Measurements from ENCODE around the gene MAP2K7. TPM values are rescaled to one million over a fixed set of nuclear protein-coding genes. Genes with fewer than 3 reads are reported as not detected.

MAP2K7 gene
- total RNA-seq, 4 donors from 2014 or later, result 11.9 to 125 (median 20.9) TPM

GRCh38 chr19:7859831-7860713 is 43.6 kb upstream of the MAP2K7 start:
- intact Hi-C loops (cut with DNase I; ENCODE audit: low total_unique reads), result no loop called here
- no peak for TF ChIP-seq EP300 (IDR thresholded peaks at IDR 0.05; ENCODE audit: low read depth)
- TF ChIP-seq POLR2A (IDR thresholded peaks at IDR 0.05), result no peak
- no peak for TF ChIP-seq CTCF (IDR thresholded peaks at IDR 0.05)
- no peak for TF ChIP-seq POLR2AphosphoS5 (IDR thresholded peaks at IDR 0.05)
- Histone ChIP-seq H3K9me3 (no peaks in the 10 kb centered on the region), H3K4me3 (no peak overlapping the region), H3K27ac (no peak overlapping the region), H3K4me1 (peaks cover 9 to 28% (median 17%) of the 10 kb centered on the region in 4 donors), H3K27me3 (peaks cover 59% of the 10 kb centered on the region), H3K36me3 (no peaks in the 10 kb centered on the region)
- WGBS, 2 donors (ENCODE audit: low coverage in 1 of 2), result 92% methylated on average over 21 of the region's 22 CpGs; no CpG with 5 or more reads in 1 of the 2 donors
- no peak for DNase-seq
- in situ Hi-C loops (cut with MboI; ENCODE audit: low pct_ligation_motif_present in 1 of 4, low pct_unique_long_range_greater_than_20kb in 1 of 4, low sequenced_read_pairs in 3 of 4), result no loop called here

GRCh38 chr19:7860714-7861618 is 42.7 kb upstream of the MAP2K7 start:
- no peaks in the 10 kb centered on the region for H3K9me3 ChIP-seq
- peaks cover 9 to 28% (median 19%) of the 10 kb centered on the region in 4 donors for H3K4me1 ChIP-seq
- 87% methylated on average over 13 of the region's 14 CpGs; no CpG with 5 or more reads in 1 of the 2 donors for WGBS, 2 donors (ENCODE audit: low coverage in 1 of 2)
- no peak for DNase-seq
- H3K27ac ChIP-seq, result no peak overlapping the region
- TF ChIP-seq POLR2AphosphoS5 (IDR thresholded peaks at IDR 0.05) (no peak), EP300 (IDR thresholded peaks at IDR 0.05; ENCODE audit: low read depth) (no peak), CTCF (IDR thresholded peaks at IDR 0.05) (no peak), POLR2A (IDR thresholded peaks at IDR 0.05) (no peak)
- H3K27me3 ChIP-seq, result peaks cover 66% of the 10 kb centered on the region
- no peak overlapping the region for H3K4me3 ChIP-seq
- intact Hi-C loops (cut with DNase I; ENCODE audit: low total_unique reads) (no loop called here), in situ Hi-C loops (cut with MboI; ENCODE audit: low pct_ligation_motif_present in 1 of 4, low pct_unique_long_range_greater_than_20kb in 1 of 4, low sequenced_read_pairs in 3 of 4) (no loop called here)
- H3K36me3 ChIP-seq, result no peaks in the 10 kb centered on the region

GRCh38 chr19:7861619-7862412 is 41.9 kb upstream of the MAP2K7 start:
- in situ Hi-C loops (cut with MboI; ENCODE audit: low pct_ligation_motif_present in 1 of 4, low pct_unique_long_range_greater_than_20kb in 1 of 4, low sequenced_read_pairs in 3 of 4), result no loop called here
- Histone ChIP-seq H3K9me3 (no peaks in the 10 kb centered on the region), H3K4me1 (peaks cover 9 to 28% (median 19%) of the 10 kb centered on the region in 4 donors), H3K36me3 (no peaks in the 10 kb centered on the region), H3K27ac (no peak overlapping the region), H3K4me3 (peak overlapping the region in 2 of 4 donors; percentile 21 to 32), H3K27me3 (peaks cover 75% of the 10 kb centered on the region)
- DNase-seq, result no peak
- intact Hi-C loops (cut with DNase I; ENCODE audit: low total_unique reads), result no loop called here
- TF ChIP-seq CTCF (IDR thresholded peaks at IDR 0.05) (no peak), POLR2A (IDR thresholded peaks at IDR 0.05) (no peak), POLR2AphosphoS5 (IDR thresholded peaks at IDR 0.05) (no peak), EP300 (IDR thresholded peaks at IDR 0.05; ENCODE audit: low read depth) (no peak)
- 33% methylated on average over 63 of the region's 63 CpGs; no CpG with 5 or more reads in 1 of the 2 donors for WGBS, 2 donors (ENCODE audit: low coverage in 1 of 2)

Data from transverse colon (tissue), 4 donors.